CD4-positive, alpha-beta memory T cell (primary cell): ENCODE measurements around the gene YLPM1. TPM values are rescaled to one million over a fixed set of nuclear protein-coding genes. Genes with fewer than 3 reads are reported as not detected.

Source experiments
- CTCF ChIA-PET: fragments of 350-600 bp; sonication (Branson Sonifier 250); formaldehyde crosslinking; loops from one replicate; lab custom pipeline; 2021; ENCODE audit warnings: inconsistent platforms; ENCODE audit not compliant: partially characterized antibody; lab: Charles Lee
- POLR2A ChIA-PET: fragments of 350-600 bp; sonication (Branson Sonifier 250); formaldehyde crosslinking; loops from one replicate; lab custom pipeline; 2021; ENCODE audit not compliant: partially characterized antibody; lab: Charles Lee
- DNase-seq, 5 donors: peaks; one replicate each; pipeline versions ENCODE4 v3.0.0 to v3.0.0-alpha.2; 2020 to 2022; ENCODE audit warnings: mixed read lengths in 1 of 5
- H3K27ac ChIP-seq: one replicate; pipeline ENCODE4 v1.7.0; 2013; ENCODE audit warnings: low read depth, low read length
- H3K27me3 ChIP-seq: 2 replicates; pipeline ENCODE4 v1.7.0; 2013; ENCODE audit warnings: mild to moderate bottlenecking, low read length, moderate library complexity; ENCODE audit not compliant: insufficient read depth
- H3K36me3 ChIP-seq: 2 replicates; pipeline ENCODE4 v1.7.0; 2013; ENCODE audit warnings: mild to moderate bottlenecking, low read length, moderate library complexity; ENCODE audit not compliant: insufficient read depth
- H3K4me1 ChIP-seq: 2 replicates; pipeline ENCODE4 v1.7.0; 2013; ENCODE audit warnings: mild to moderate bottlenecking, low read length, moderate library complexity; ENCODE audit not compliant: insufficient read depth
- H3K4me3 ChIP-seq, 2 donors: one replicate each; pipeline ENCODE4 v1.7.0; 2013; ENCODE audit warnings: low read length in 2 of 2, mild to moderate bottlenecking in 1 of 2
- H3K9me3 ChIP-seq, 2 donors: one replicate each; pipeline ENCODE4 v1.7.0; 2013; ENCODE audit warnings: low read length in 2 of 2, control low read depth in 1 of 2; ENCODE audit not compliant: control insufficient read depth in 1 of 2
- H3K27ac Mint-ChIP-seq, 7 donors: one replicate each; pipeline ENCODE4 v1.8.0; 2020 to 2021; ENCODE audit warnings: mixed read lengths in 7 of 7, mild to moderate bottlenecking in 6 of 7, inconsistent platforms in 3 of 7, moderate library complexity in 3 of 7
- H3K27me3 Mint-ChIP-seq, 2 donors: one replicate each; pipeline ENCODE4 v1.8.0; 2020 to 2021; ENCODE audit warnings: mixed read lengths in 2 of 2
- H3K36me3 Mint-ChIP-seq, 2 donors: one replicate each; pipeline ENCODE4 v1.8.0; 2020 to 2021; ENCODE audit warnings: mixed read lengths in 2 of 2, inconsistent platforms in 1 of 2, mild to moderate bottlenecking in 1 of 2
- H3K4me1 Mint-ChIP-seq, 4 donors: one replicate each; pipeline ENCODE4 v1.8.0; 2020 to 2021; ENCODE audit warnings: mixed read lengths in 4 of 4, mild to moderate bottlenecking in 1 of 4
- H3K4me3 Mint-ChIP-seq, 8 donors: one replicate each; pipeline ENCODE4 v1.8.0; 2020 to 2021; ENCODE audit warnings: mixed read lengths in 8 of 8, mild to moderate bottlenecking in 7 of 8, moderate library complexity in 6 of 8, inconsistent platforms in 3 of 8
- H3K9me3 Mint-ChIP-seq, 8 donors: one replicate each; pipeline ENCODE4 v1.8.0; 2020 to 2021; ENCODE audit warnings: mixed read lengths in 8 of 8, mild to moderate bottlenecking in 5 of 8, inconsistent platforms in 3 of 8, moderate library complexity in 1 of 8
- intact Hi-C: fragments of 100-400 bp; cut with micrococcal nuclease; formaldehyde crosslinking; loops from one replicate; pipeline ENCODE4 v1.15.1; 2023
- polyA plus RNA-seq, 2 donors: library from polyadenylated mRNA; unstranded; fragments of 300-500 nt; fragmentation: Illumina TruSeq; gene quantifications; one replicate each; pipeline ENCODE4 v1.2.3, GENCODE V29; 2021
- total RNA-seq, 2 experiments: library from RNA; stranded (reverse); gene quantifications; one replicate each; pipeline ENCODE4 v1.2.3, GENCODE V29; 2021

The YLPM1 gene
- total and polyA plus RNA-seq, 4 experiments from 2014 or later, result 2.5 to 90.3 (median 52.3) TPM

GRCh38 chr14:74786796-74787315 is 23.7 kb downstream of the YLPM1 start:
- peaks cover 33 to 54% of the 10 kb centered on the region in 2 donors for H3K36me3 Mint-ChIP-seq
- peak overlapping the region in 1 of 8 donors; percentile 8 for H3K4me3 Mint-ChIP-seq
- H3K27ac Mint-ChIP-seq, result peak overlapping the region in 5 of 7 donors; percentile 21 to 83 (median 59)

GRCh38 chr14:74792249-74793039 is 29.3 kb downstream of the YLPM1 start:
- peak in 4 of 5 donors; percentile 27 to 31 (median 29) for DNase-seq

More at GRCh38 chr14:74786796-74787315, 23.7 kb downstream of the YLPM1 start:
- Histone ChIP-seq H3K36me3 (peaks cover 21% of the 10 kb centered on the region), H3K4me1 (peaks cover 11% of the 10 kb centered on the region), H3K9me3 (no peaks in the 10 kb centered on the region), H3K4me3 (no peak overlapping the region), H3K27me3 (no peaks in the 10 kb centered on the region), H3K27ac (no peak overlapping the region)
- no peaks in the 10 kb centered on the region for H3K27me3 Mint-ChIP-seq
- peaks cover 0 to 2% (median 0%) of the 10 kb centered on the region in 8 donors for H3K9me3 Mint-ChIP-seq
- H3K4me1 Mint-ChIP-seq, result peaks cover 23 to 44% (median 33%) of the 10 kb centered on the region in 4 donors
- intact Hi-C loops, result no loop called here
- DNase-seq, result no peak
- CTCF ChIA-PET, result no interaction called here
- POLR2A ChIA-PET, result no interaction called here

GRCh38 chr14:74793506-74794155 is 30.5 kb downstream of the YLPM1 start:
- Mint-ChIP-seq H3K36me3 (peaks cover 41 to 42% of the 10 kb centered on the region in 2 donors), H3K4me1 (peaks cover 45 to 56% (median 49%) of the 10 kb centered on the region in 4 donors), H3K9me3 (peaks cover 0 to 2% (median 0%) of the 10 kb centered on the region in 8 donors), H3K4me3 (peak overlapping the region; percentile 46 to 89 (median 78)), H3K27ac (peak overlapping the region; percentile 21 to 93 (median 86)), H3K27me3 (no peaks in the 10 kb centered on the region)
- H3K27me3 ChIP-seq, result no peaks in the 10 kb centered on the region
- no peak overlapping the region for H3K4me3 ChIP-seq
- no peak overlapping the region for H3K27ac ChIP-seq
- DNase-seq, result peak in 2 of 5 donors; percentile 6 to 8
- intact Hi-C loops, result loop anchor here (1.0 to 2.0 kb wide), 2 partner anchors 31 to 184 kb away; partner anchors contain the start of gene YLPM1
- no peaks in the 10 kb centered on the region for H3K9me3 ChIP-seq
- peaks cover 23% of the 10 kb centered on the region for H3K36me3 ChIP-seq
- H3K4me1 ChIP-seq, result peaks cover 29% of the 10 kb centered on the region
- POLR2A ChIA-PET, result no interaction called here
- CTCF ChIA-PET, result interaction anchor here (1.2 kb wide), 1 partner anchor 30 kb away, joined by 3 read pairs; the partner anchor contains the start of gene YLPM1

More at GRCh38 chr14:74792249-74793039, 29.3 kb downstream of the YLPM1 start:
- peaks cover 44 to 51% (median 47%) of the 10 kb centered on the region in 4 donors for H3K4me1 Mint-ChIP-seq
- ChIA-PET POLR2A (interaction anchor here (0.6 to 2.5 kb wide), 6 partner anchors 8 to 174 kb away, joined by 3 to 13 read pairs (median 4); partner anchors contain the start of gene YLPM1), CTCF (interaction anchor here (0.9 to 1.3 kb wide), 4 partner anchors 29 to 184 kb away, joined by 3 to 4 read pairs (median 4); partner anchors contain the start of gene YLPM1)
- H3K27ac ChIP-seq, result no peak overlapping the region
- peaks cover 14% of the 10 kb centered on the region for H3K36me3 ChIP-seq
- no peaks in the 10 kb centered on the region for H3K27me3 ChIP-seq
- intact Hi-C loops, result loop anchor here (1.0 to 2.0 kb wide), 2 partner anchors 30 to 183 kb away; partner anchors contain the start of gene YLPM1
- H3K4me3 ChIP-seq, result peak overlapping the region in 1 of 2 donors; percentile 38
- peaks cover 0 to 2% (median 0%) of the 10 kb centered on the region in 8 donors for H3K9me3 Mint-ChIP-seq
- no peaks in the 10 kb centered on the region for H3K9me3 ChIP-seq
- peaks cover 32 to 34% of the 10 kb centered on the region in 2 donors for H3K36me3 Mint-ChIP-seq
- no peaks in the 10 kb centered on the region for H3K27me3 Mint-ChIP-seq
- H3K27ac Mint-ChIP-seq, result peak overlapping the region; percentile 70 to 93 (median 86)
- peak overlapping the region; percentile 48 to 89 (median 78) for H3K4me3 Mint-ChIP-seq
- peaks cover 29% of the 10 kb centered on the region for H3K4me1 ChIP-seq

- Mint-ChIP-seq H3K27me3 (no peaks in the 10 kb centered on the region), H3K36me3 (peaks cover 48 to 51% of the 10 kb centered on the region in 2 donors), H3K9me3 (peaks cover 0 to 2% (median 0%) of the 10 kb centered on the region in 8 donors), H3K27ac (peak overlapping the region in 2 of 7 donors; percentile 13 to 81), H3K4me3 (peak overlapping the region in 1 of 8 donors; percentile 33), H3K4me1 (peaks cover 47 to 62% (median 57%) of the 10 kb centered on the region in 4 donors)
- no peak for DNase-seq
- Histone ChIP-seq H3K9me3 (no peaks in the 10 kb centered on the region), H3K36me3 (peaks cover 28% of the 10 kb centered on the region), H3K27ac (no peak overlapping the region), H3K4me3 (no peak overlapping the region), H3K27me3 (no peaks in the 10 kb centered on the region), H3K4me1 (peaks cover 29% of the 10 kb centered on the region)
- CTCF ChIA-PET, result no interaction called here
- POLR2A ChIA-PET, result no interaction called here
- intact Hi-C loops, result no loop called here
Measured at GRCh38 chr14:74794947-74795346, 31.8 kb downstream of the YLPM1 start.

- Histone ChIP-seq H3K4me3 (no peak overlapping the region), H3K4me1 (no peaks in the 10 kb centered on the region), H3K36me3 (peaks cover 40% of the 10 kb centered on the region), H3K27me3 (no peaks in the 10 kb centered on the region), H3K9me3 (no peaks in the 10 kb centered on the region), H3K27ac (no peak overlapping the region)
- Mint-ChIP-seq H3K4me3 (no peak overlapping the region), H3K4me1 (peaks cover 24 to 33% (median 27%) of the 10 kb centered on the region in 4 donors), H3K9me3 (no peaks in the 10 kb centered on the region), H3K27me3 (no peaks in the 10 kb centered on the region), H3K36me3 (peaks cover 54 to 60% of the 10 kb centered on the region in 2 donors), H3K27ac (peak overlapping the region in 2 of 7 donors; percentile 11 to 28)
- intact Hi-C loops, result no loop called here
- POLR2A ChIA-PET, result interaction anchor here (1.0 to 1.6 kb wide), 3 partner anchors 8 to 36 kb away, joined by 3 to 4 read pairs (median 4); partner anchors contain the start of gene YLPM1
- CTCF ChIA-PET, result interaction anchor here (1.4 kb wide), 1 partner anchor 181 kb away, joined by 4 read pairs; no protein-coding TSS in a partner anchor
- DNase-seq, result no peak
Measured at GRCh38 chr14:74799765-74800164, 36.6 kb downstream of the YLPM1 start.

- H3K36me3 ChIP-seq, result peaks cover 32% of the 10 kb centered on the region
- no peak overlapping the region for H3K27ac ChIP-seq
- Mint-ChIP-seq H3K27me3 (no peaks in the 10 kb centered on the region), H3K27ac (peak overlapping the region in 1 of 7 donors; percentile 13), H3K36me3 (peaks cover 49 to 51% of the 10 kb centered on the region in 2 donors), H3K4me1 (peaks cover 16 to 24% (median 20%) of the 10 kb centered on the region in 4 donors), H3K9me3 (no peaks in the 10 kb centered on the region), H3K4me3 (no peak overlapping the region)
- CTCF ChIA-PET, result interaction anchor here (1.3 to 2.8 kb wide), 4 partner anchors 9 to 191 kb away, joined by 3 to 14 read pairs (median 5); partner anchors contain the start of gene YLPM1
- H3K4me1 ChIP-seq, result no peaks in the 10 kb centered on the region
- H3K9me3 ChIP-seq, result no peaks in the 10 kb centered on the region
- intact Hi-C loops, result no loop called here
- DNase-seq, result no peak
- H3K4me3 ChIP-seq, result no peak overlapping the region
- H3K27me3 ChIP-seq, result no peaks in the 10 kb centered on the region
- POLR2A ChIA-PET, result interaction anchor here (1.1 to 1.6 kb wide), 2 partner anchors 9 to 38 kb away, joined by 3 to 4 read pairs; partner anchors contain the start of gene YLPM1
Measured at GRCh38 chr14:74800780-74801179, 37.7 kb downstream of the YLPM1 start.
